ENCODE data around the gene RNF103. TPM values are rescaled to one million over a fixed set of nuclear protein-coding genes. Genes with fewer than 3 reads are reported as not detected.

The RNF103 gene
- total and polyA plus RNA-seq, 9 donors, result 24.1 to 55.2 (median 32.4) TPM

GRCh38 chr2:86628091-86628522 is 4.4 kb upstream of the RNF103 start:
- no peak for TF ChIP-seq POLR2A (IDR thresholded peaks at IDR 0.05)
- Histone ChIP-seq H3K9me3 (no peaks in the 10 kb centered on the region), H3K36me3 (no peaks in the 10 kb centered on the region), H3K27ac (no peak overlapping the region), H3K4me3 (no peak overlapping the region), H3K27me3 (no peaks in the 10 kb centered on the region), H3K4me1 (ENCODE audit: insufficient read depth) (no peaks in the 10 kb centered on the region)
- 44 to 47% (median 46%) methylated on average over 3 of the region's 3 CpGs for WGBS, 3 donors
- DNase-seq, result no peak
- intact Hi-C loops (cut with DNase I), result no loop called here

DNA sequence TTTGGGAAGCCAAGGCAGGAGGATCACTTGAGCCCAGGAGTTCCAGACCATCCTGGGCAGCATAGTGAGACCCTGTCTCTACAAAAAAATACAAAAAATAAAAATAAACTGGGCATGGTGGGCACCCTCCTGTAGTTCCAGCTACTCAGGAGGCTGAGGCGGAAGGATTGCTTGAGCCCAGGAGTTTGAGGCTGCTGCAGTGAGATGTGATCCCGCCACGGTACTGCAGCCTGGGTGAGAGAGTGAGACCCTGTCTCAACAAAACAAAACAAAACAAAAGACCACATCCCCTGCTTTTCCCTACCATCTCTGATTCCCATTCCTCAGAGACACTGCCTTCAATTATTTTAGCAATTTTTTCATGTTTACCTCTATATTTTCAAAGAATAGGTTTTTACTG is 3.9 kb upstream of the RNF103 start:
- Histone ChIP-seq H3K36me3 (no peaks in the 10 kb centered on the region), H3K27ac (no peak overlapping the region), H3K27me3 (no peaks in the 10 kb centered on the region), H3K4me1 (ENCODE audit: insufficient read depth) (no peaks in the 10 kb centered on the region), H3K9me3 (no peaks in the 10 kb centered on the region), H3K4me3 (no peak overlapping the region)
- TF ChIP-seq CTCF (IDR thresholded peaks at IDR 0.05), result no peak
- no peak for TF ChIP-seq EP300 (IDR thresholded peaks at IDR 0.05)
- TF ChIP-seq POLR2A (IDR thresholded peaks at IDR 0.05), result no peak
- DNase-seq, result no peak
- intact Hi-C loops (cut with DNase I), result no loop called here
- WGBS, 3 donors, result 97 to 99% (median 98%) methylated on average over 3 of the region's 3 CpGs

GRCh38 chr2:86625096-86625495 is 1.4 kb upstream of the RNF103 start:
- no peak for DNase-seq
- Histone ChIP-seq H3K4me1 (ENCODE audit: insufficient read depth) (no peaks in the 10 kb centered on the region), H3K9me3 (no peaks in the 10 kb centered on the region), H3K36me3 (no peaks in the 10 kb centered on the region), H3K27me3 (no peaks in the 10 kb centered on the region), H3K27ac (no peak overlapping the region), H3K4me3 (no peak overlapping the region)
- 89 to 91% (median 90%) methylated on average over 4 of the region's 4 CpGs for WGBS, 3 donors
- no peak for TF ChIP-seq POLR2A (IDR thresholded peaks at IDR 0.05)
- TF ChIP-seq CTCF (IDR thresholded peaks at IDR 0.05), result no peak
- TF ChIP-seq EP300 (IDR thresholded peaks at IDR 0.05), result no peak
- intact Hi-C loops (cut with DNase I), result loop anchor here in 1 of 4 donors (2.0 kb wide), 1 partner anchor 62 kb away; the partner anchor contains the start of gene CHMP3

- H3K27me3 ChIP-seq, result no peaks in the 10 kb centered on the region
- TF ChIP-seq CTCF (IDR thresholded peaks at IDR 0.05) (no peak), EP300 (IDR thresholded peaks at IDR 0.05) (no peak), POLR2A (IDR thresholded peaks at IDR 0.05) (no peak)
- no peaks in the 10 kb centered on the region for H3K36me3 ChIP-seq
- intact Hi-C loops (cut with DNase I), result loop anchor here in 2 of 4 donors (2.0 to 5.0 kb wide), 2 partner anchors 61 to 182 kb away; partner anchors contain the start of genes KDM3A (in 2 of the 2) and CHMP3 (in 1 of the 2)
- no peaks in the 10 kb centered on the region for H3K4me1 ChIP-seq (ENCODE audit: insufficient read depth)
- peak in 2 of 5 donors; percentile 26 to 30 for DNase-seq
- H3K27ac ChIP-seq, result peak overlapping the region in 1 of 2 donors; percentile 98
- H3K9me3 ChIP-seq, result no peaks in the 10 kb centered on the region
- H3K4me3 ChIP-seq, result peak overlapping the region; percentile 50
- WGBS, 3 donors, result 84 to 88% (median 86%) methylated on average over 6 of the region's 6 CpGs
Observed at GRCh38 chr2:86624267-86624547, 542 bp upstream of the RNF103 start.

DNA sequence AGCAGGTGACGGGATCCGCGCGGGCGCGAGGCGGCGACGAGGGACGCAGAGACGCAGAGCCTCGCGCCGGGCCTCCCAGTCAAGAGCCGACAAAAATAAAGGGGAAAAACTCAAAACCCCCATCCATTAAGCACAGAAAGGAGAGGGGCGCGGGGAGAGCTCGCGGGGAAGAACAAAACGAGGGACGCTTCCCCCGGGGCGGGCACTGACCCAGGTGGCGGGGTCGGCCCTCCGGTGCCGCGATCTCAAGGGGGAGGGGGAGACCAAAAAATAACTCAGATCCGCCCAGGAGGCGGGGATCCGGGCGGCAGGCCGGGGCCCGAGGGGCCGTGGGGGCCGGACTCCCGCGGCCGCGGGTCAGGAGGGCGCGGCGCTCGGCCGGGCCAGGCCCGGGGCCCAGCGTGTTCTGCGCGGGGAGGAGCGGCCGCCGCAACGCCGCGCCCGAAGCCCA is 597 bp downstream of the RNF103 start:
- H3K4me3 ChIP-seq, result peak overlapping the region; percentile 50
- intact Hi-C loops (cut with DNase I), result loop anchor here in 2 of 4 donors (2.0 to 5.0 kb wide), 2 partner anchors 60 to 181 kb away; partner anchors contain the start of genes KDM3A (in 2 of the 2) and CHMP3 (in 1 of the 2)
- H3K9me3 ChIP-seq, result no peaks in the 10 kb centered on the region
- DNase-seq, result peak; percentile 38 to 75 (median 62)
- 1% methylated on average over 50 to 56 of the region's 56 CpGs for WGBS, 3 donors
- TF ChIP-seq EP300 (IDR thresholded peaks at IDR 0.05), result no peak
- TF ChIP-seq CTCF (IDR thresholded peaks at IDR 0.05), result no peak
- TF ChIP-seq POLR2A (IDR thresholded peaks at IDR 0.05), result no peak
- no peaks in the 10 kb centered on the region for H3K27me3 ChIP-seq
- no peaks in the 10 kb centered on the region for H3K36me3 ChIP-seq
- H3K4me1 ChIP-seq (ENCODE audit: insufficient read depth), result peaks cover 2% of the 10 kb centered on the region
- peak overlapping the region; percentile 98 for H3K27ac ChIP-seq

Data from ovary (tissue), 9 donors.